Stimulated activated CD8-positive, alpha-beta memory T cell treated with anti-CD3 and anti-CD28 coated beads, Interleukin-15, amount 100 ng/mL, for 4 hours (primary cell): ENCODE measurements around the gene TARS3.
"Not testable (repeated sequence)": the region's sequence is repeated elsewhere in the genome, so short reads cannot be mapped to it uniquely, and the experiment has no call there.

Experiments
- DNase-seq, 2 donors: peaks; one replicate each; pipeline ENCODE4 v3.0.0-alpha.2; 2020; ENCODE audit warnings: low read depth in 2 of 2

The TARS3 gene

DNA sequence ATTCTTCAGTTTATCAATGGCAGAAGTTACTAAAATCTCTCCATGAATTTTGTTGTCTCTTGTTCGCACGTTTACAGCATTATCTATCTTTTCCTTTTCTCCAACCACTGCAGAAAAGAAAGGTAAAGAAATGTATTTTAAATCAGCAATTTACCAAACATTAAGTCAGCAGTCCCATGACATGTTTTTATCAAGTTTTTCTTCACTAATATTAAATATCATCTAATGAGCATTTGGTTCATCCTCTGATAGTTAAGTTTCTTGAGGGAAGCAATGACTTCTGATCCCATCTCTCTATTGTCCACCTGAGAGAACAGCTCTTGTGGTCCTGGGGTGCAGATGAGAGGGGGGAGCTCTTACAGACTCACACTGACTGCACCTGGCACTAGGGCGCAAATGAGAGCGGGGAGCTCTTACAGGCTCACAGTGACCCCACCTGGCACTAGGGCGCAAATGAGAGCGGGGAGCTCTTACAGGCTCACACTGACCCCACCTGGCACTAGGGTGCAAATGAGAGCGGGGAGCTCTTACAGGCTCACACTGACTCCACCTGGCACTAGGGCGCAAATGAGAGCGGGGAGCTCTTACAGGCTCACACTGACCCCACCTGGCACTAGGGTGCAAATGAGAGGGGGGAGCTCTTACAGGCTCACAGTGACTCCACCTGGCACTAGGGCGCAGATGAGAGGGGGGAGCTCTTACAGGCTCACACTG is 69.5 kb downstream of the TARS3 start:
- DNase-seq: not testable (repeated sequence)

- DNase-seq: no peak
These were observed 70.1 kb downstream of the TARS3 start for GRCh38 chr15:101654171-101654570.

DNA sequence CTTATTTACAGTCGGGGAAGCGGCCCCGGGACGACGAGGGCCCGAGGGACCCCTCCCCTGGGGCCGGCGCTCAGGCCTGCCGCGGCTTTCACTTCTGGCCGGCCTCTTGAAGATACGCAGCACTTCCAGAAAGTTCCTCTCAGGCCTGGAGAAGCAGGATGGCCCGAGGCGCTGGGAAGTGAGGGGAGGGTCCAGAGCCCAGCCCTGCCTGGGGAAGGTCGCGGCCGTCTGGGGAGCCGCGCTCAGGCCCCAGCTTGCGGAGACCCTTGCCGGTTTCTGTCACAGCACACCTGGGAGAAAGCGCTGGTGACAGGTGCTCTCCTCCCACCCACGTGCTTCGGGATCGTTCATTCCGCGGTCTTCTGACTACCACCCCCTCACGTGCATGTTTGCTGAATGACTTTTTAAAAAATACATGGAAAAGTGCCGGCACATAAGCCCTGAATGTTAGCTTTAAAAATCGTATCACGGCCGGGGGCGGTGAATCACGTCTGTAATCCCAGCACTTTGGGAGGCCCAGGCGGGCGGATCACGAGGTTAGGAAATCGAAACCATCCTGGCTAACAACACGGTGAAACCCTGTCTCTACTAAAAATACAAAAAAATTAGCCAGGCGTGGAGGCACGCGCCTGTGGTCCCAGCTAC is 71.4 kb downstream of the TARS3 start:
- DNase-seq: no peak

GRCh38 chr15:101652098-101652785 is 72.0 kb downstream of the TARS3 start, which contains the start of gene TM2D3:
Gene TM2D3 (minus strand): TSS chr15:101652381. CDS start chr15:101652361, 20 bp downstream.
- DNase-seq: peak; percentile 88 to 92

DNA sequence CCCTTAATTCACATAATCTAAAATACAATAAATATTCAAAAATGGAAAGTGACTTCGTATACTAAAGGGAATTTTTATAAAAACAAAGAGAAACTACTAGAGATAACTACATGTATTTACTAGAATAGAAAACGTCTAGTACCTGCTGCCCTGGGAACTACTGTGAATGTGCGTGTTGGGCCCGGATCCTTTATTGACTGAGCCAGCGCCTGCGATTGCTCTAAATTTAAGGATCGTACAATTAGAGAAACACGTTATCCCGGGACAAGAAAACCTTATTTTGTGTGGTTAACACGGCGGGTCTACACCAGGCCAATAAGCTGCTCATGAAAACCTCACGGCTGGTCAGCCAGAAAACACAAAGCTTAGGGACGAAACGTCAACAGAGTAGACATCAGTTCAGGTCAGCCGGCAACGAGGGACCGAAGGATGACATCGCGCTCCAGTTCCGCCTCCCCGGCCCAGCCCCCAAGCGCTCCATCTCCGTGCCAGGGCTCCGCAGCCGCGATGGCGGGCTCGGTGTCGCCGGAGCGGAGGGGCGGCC is 72.6 kb downstream of the TARS3 start:
- no peak for DNase-seq

GRCh38 chr15:101650145-101650544 is 74.1 kb downstream of the TARS3 start:
- DNase-seq: no peak

GRCh38 chr15:101648356-101648755 is 75.9 kb downstream of the TARS3 start:
- no peak for DNase-seq

DNA sequence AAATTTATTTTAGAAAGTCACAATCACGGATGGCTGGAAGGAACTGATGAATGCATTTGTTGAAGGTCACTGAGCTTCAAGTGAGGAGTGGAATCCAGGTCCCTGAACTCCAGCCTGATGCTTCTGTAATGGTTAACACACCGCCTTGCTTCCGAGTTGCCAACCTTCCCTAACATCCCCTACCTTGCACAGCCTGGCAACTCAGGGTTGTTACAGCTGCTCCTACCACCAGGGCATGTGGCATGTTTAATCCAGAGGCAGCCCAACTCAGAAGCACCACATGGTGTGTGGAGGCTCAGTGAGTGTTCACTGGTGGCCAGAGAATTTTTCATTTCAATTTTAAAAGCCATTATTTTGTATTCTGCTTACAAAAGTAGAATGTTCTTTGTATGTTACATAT is 77.0 kb downstream of the TARS3 start:
- no peak for DNase-seq

- DNase-seq: no peak
These were observed 77.6 kb downstream of the TARS3 start for GRCh38 chr15:101646672-101647071.

- no peak for DNase-seq
These were observed 81.9 kb downstream of the TARS3 start for GRCh38 chr15:101642361-101642760.

GRCh38 chr15:101641894-101642293 is 82.4 kb downstream of the TARS3 start:
- DNase-seq: no peak

DNA sequence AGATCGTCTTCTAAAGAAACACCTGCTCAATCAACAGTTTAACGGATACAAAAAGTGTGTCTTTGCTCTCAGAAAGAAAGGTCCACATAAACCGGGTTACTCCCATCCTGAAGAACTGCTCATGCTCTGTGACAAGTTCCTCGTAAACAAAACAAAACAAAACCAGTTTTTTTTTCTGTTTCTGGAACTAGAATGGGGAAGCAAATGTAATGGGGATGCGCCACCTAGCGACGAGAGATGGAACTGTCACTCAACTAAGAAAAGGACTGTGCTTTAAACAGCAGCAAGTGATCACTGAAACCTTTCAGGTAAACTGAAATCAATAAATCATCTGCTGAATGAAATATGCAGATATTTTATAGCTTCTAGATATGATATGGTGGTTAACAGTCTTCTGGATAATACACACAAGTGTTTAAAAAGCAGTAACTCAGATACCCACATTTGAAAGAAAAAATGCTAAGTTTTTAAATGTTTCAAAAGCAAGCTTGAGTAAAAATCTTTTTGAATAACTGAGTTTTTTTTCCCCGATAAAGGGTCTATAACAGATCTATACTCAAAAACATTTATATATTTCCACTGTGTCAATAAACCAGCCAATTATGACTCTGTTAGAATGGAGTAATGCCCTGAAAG is 83.0 kb downstream of the TARS3 start:
- peak in 1 of 2 donors; percentile 42 for DNase-seq

GRCh38 chr15:101639667-101640066 is 84.6 kb downstream of the TARS3 start:
- DNase-seq: no peak

DNA sequence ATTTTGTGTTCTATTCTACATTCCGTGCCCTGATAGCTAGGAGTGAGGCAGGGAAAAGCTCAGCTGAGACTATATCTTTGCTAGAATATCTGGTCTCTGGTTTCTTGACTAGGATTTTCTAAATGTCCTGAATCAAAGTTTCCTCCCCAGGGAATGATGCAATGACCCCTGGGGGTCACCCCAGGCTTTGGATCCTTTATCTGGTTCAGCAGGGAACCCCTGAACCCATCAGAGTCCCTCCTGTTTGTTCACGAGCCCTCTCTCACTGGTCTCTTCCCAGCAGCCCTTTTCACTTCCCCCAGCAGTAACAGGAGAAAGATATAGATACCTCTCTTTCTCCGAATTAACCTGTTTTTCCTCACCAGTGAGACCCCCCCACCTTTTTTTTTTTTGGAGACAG is 86.4 kb downstream of the TARS3 start:
- DNase-seq: no peak

- DNase-seq: no peak
These were observed 86.8 kb downstream of the TARS3 start for GRCh38 chr15:101637516-101637915.

- DNase-seq: no peak
These were observed 87.2 kb downstream of the TARS3 start for GRCh38 chr15:101637038-101637437.

DNA sequence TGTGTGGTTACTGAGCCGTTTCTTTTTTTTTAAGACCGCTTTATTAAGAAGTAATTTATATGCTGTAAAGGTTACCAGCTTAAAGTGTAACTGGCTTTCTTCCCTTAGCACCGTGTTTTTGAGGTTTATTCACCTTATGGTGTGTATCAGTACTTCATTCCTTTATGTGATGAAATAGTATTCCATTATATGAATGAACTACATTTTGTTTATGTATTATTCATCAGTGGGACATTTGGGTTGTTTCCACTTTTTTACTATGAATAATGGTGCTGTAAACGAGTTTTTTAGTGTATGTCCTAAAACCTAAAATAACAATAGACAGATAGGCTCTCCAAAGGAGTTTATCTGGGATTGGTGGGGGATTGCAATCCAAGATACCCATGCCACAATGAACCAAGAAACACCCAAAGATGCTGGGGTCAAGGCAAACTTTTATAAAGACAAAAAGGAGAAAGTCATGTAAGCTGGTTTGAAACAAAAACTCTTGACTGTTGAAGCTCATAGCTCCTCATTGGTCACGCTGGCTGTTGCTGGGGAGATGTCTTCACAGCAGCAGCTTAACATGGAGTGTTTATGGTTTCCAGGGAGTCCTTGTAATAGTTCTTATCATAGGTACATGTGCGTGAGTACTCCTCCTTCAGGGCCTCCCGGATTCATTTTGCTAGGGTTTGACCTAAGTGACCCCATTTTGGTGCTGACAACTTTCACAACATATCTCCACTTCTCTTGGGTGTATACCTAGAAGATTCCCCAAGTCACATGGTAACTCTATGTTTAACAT is 88.1 kb downstream of the TARS3 start:
- no peak for DNase-seq

- no peak for DNase-seq
These were observed 90.9 kb downstream of the TARS3 start for GRCh38 chr15:101633356-101633755.

DNA sequence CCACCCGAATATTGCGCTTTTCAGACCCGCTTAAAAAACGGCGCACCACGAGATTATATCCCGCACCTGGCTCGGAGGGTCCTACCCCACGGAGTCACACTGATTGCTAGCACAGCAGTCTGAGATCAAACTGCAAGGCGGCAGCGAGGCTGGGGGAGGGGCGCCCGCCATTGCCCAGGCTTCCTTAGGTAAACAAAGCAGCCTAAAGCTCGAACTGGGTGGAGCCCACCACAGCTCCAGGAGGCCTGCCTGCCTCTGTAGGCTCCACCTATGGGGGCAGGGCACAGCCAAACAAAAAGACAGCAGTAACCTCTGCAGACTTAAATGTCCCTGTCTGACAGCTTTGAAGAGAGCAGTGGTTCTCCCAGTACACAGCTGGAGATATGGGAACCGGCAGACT is 97.5 kb downstream of the TARS3 start:
- DNase-seq: not testable (repeated sequence)

GRCh38 chr15:101625980-101626379 is 98.3 kb downstream of the TARS3 start:
- DNase-seq: no peak

DNA sequence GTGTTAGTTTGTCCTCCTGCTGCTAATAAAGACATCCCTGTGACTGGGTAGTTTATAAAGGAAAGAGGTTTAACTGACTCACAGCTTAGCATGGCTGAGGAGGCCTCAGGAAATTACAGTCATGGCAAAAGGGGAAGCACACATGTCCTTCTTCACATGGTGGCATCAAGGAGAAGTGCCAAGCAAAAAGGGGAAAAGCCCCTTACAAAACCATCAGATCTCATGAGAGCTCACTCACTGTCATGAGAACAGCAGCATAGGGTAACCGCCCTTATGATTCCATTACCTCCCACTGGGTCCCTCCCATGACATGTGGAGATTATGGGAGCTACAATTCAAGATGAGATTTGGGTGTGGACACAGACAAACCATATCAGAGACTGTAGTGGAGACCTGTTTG is 99.1 kb downstream of the TARS3 start:
- no peak for DNase-seq
